Testis (tissue), 2 donors: ENCODE data around the gene RAD17.

Experiments used
- CTCF ChIP-seq, 3 experiments: fragments of 450-650 bp in 2 of 3; fragments of 200-600 bp in 1 of 3; sonication (generic) in 1 of 3; IDR thresholded peaks; one replicate each; pipeline ENCODE4 v1.5.1; 2016 to 2019; ENCODE audit warnings: antibody characterized with exemption in 3 of 3, mild to moderate bottlenecking in 2 of 3, moderate library complexity in 1 of 3
- POLR2A ChIP-seq: fragments of 450-650 bp; IDR thresholded peaks from one replicate; pipeline ENCODE4 v1.6.1; 2017; ENCODE audit warnings: antibody characterized with exemption, mild to moderate bottlenecking, moderate library complexity

DNA sequence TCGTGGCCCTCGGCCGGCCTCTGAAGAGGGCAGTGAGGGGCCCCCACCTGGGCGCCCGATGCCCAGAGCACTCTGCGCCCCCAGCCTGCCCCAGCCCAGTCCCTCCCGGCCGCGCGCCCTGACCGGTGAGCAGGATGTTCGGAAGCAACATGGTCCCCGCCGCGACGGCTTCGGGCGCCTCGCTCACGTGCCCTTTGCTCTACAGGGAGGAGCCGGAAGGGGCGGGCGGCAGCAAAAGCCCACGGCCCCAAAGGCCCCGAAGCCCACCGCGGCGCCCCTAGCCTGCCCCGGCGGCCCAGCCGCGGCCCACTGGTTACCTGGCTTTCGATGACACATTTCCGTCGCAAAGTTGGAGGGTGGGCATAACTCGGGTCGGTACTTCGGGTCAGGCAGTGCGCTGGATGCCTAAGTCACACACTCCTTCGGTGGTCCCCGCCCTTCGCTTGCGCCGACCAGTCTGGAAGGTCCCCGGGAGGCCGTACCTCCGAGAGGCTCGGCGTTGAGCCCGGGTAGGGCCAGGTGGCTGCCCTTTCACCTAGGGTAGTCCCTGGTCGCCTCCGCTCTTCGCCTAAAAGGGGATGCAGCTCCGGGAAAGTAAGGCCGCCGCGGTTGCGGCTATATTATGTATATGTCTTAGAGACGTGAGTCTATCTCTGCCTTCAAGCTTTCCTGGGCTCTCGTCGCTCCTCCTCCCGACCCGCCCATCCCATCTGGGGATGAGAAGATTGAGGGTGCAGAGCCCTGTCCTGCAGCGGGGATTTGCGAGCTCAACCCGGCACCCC is at the start of gene RAD17, which contains the start of the genes AK6 and TAF9:
- TF ChIP-seq CTCF (IDR thresholded peaks at IDR 0.05) (peak in 1 of 3 experiments; percentile 10), POLR2A (no peak)
